Measurements from ENCODE around the gene ANAPC4.
A peak's percentile ranks its signal among the peaks of the same experiment; 100 is the strongest.
"Not testable (repeated sequence)": the region's sequence is repeated elsewhere in the genome, so short reads cannot be mapped to it uniquely, and the experiment has no call there.

ANAPC4 gene

GRCh38 chr4:25376754-25377571, at the start of gene ANAPC4:
Gene ANAPC4 (plus strand): TSS chr4:25377263. CDS start chr4:25377428, 165 bp downstream.
- DNase-seq = peak; percentile 94

- not testable (repeated sequence) for DNase-seq
Measured at GRCh38 chr4:25328463-25328862, 48.6 kb upstream of the ANAPC4 start.

GRCh38 chr4:25330335-25330734, 46.7 kb upstream of the ANAPC4 start:
- DNase-seq = no peak

- no peak for DNase-seq
Measured at GRCh38 chr4:25330905-25331808, 45.9 kb upstream of the ANAPC4 start.

GRCh38 chr4:25343671-25344070, 33.4 kb upstream of the ANAPC4 start:
- peak; percentile 41 for DNase-seq

- DNase-seq = peak; percentile 14
Measured at GRCh38 chr4:25345744-25346143, 31.3 kb upstream of the ANAPC4 start.

- no peak for DNase-seq
Measured at GRCh38 chr4:25346913-25347312, 30.1 kb upstream of the ANAPC4 start.

GRCh38 chr4:25347473-25347872, 29.6 kb upstream of the ANAPC4 start:
- no peak for DNase-seq

GRCh38 chr4:25347971-25348370, 29.1 kb upstream of the ANAPC4 start:
- no peak for DNase-seq

- DNase-seq = peak; percentile 60
Measured at GRCh38 chr4:25350561-25350960, 26.5 kb upstream of the ANAPC4 start.

GRCh38 chr4:25351777-25352416, 25.2 kb upstream of the ANAPC4 start:
- DNase-seq = peak; percentile 70

- DNase-seq = no peak
Measured at GRCh38 chr4:25356068-25356467, 21.0 kb upstream of the ANAPC4 start.

GRCh38 chr4:25358515-25359275, 18.4 kb upstream of the ANAPC4 start:
- no peak for DNase-seq

GRCh38 chr4:25361253-25361652, 15.8 kb upstream of the ANAPC4 start:
- DNase-seq = no peak

GRCh38 chr4:25367004-25367621, 9.9 kb upstream of the ANAPC4 start:
- DNase-seq = peak; percentile 38

- no peak for DNase-seq
Measured at GRCh38 chr4:25367877-25368276, 9.2 kb upstream of the ANAPC4 start.

GRCh38 chr4:25368315-25368714, 8.7 kb upstream of the ANAPC4 start:
- no peak for DNase-seq

GRCh38 chr4:25370242-25370641, 6.8 kb upstream of the ANAPC4 start:
- DNase-seq = no peak

- not testable (repeated sequence) for DNase-seq
Measured at GRCh38 chr4:25372549-25372948, 4.5 kb upstream of the ANAPC4 start.

- no peak for DNase-seq
Measured at GRCh38 chr4:25377572-25378436, 741 bp downstream of the ANAPC4 start.

GRCh38 chr4:25378437-25378743, 1.3 kb downstream of the ANAPC4 start:
- no peak for DNase-seq

All from fibroblast of skin of right biceps (primary cell).